Body of pancreas (tissue), 4 donors: Measurements from ENCODE around the gene NUBP2. TPM values are rescaled to one million over a fixed set of nuclear protein-coding genes. Genes with fewer than 3 reads are reported as not detected.
A peak's percentile ranks its signal among the peaks of the same experiment; 100 is the strongest.

Experiments
- ATAC-seq: fragments of 150-250 bp; one replicate; pipeline ENCODE4 v1.9.1; 2016
- DNase-seq, 4 donors: peaks; one replicate each; pipeline ENCODE4 v3.0.0-alpha.2; 2019
- H3K27ac ChIP-seq, 4 donors: fragments of 200-600 bp; sonication (generic); 1 replicate in 3 of 4; 2 replicates in 1 of 4; pipeline versions ENCODE4 v1.5.1 to v1.6.1; 2016 to 2019; ENCODE audit warnings: mild to moderate bottlenecking in 1 of 4, mixed read lengths in 1 of 4, moderate library complexity in 1 of 4
- H3K27me3 ChIP-seq, 2 donors: fragments of 200-600 bp; sonication (generic); one replicate each; pipeline ENCODE4 v1.6.0; 2016; ENCODE audit warnings: mild to moderate bottlenecking in 1 of 2
- H3K36me3 ChIP-seq, 2 donors: fragments of 200-600 bp; sonication (generic); replicated peaks in 1 of 2; 2 replicates each; pipeline ENCODE4 v1.5.1; 2016; ENCODE audit warnings: low read depth in 2 of 2; ENCODE audit not compliant: insufficient read depth in 1 of 2
- H3K4me1 ChIP-seq: fragments of 200-600 bp; sonication (generic); one replicate; pipeline ENCODE4 v1.6.0; 2016
- H3K4me3 ChIP-seq, 2 donors: fragments of 200-600 bp; sonication (generic); 1 replicate in 1 of 2; 2 replicates in 1 of 2; pipeline ENCODE4 v1.5.1; 2016 to 2019
- H3K9me3 ChIP-seq, 3 donors: fragments of 200-600 bp; sonication (generic); 1 replicate in 2 of 3; 2 replicates in 1 of 3; pipeline ENCODE4 v1.5.1; 2016
- POLR2A ChIP-seq, 3 donors: fragments of 450-650 bp; IDR thresholded peaks; one replicate each; pipeline ENCODE4 v1.6.1; 2016; ENCODE audit warnings: antibody characterized with exemption in 3 of 3, mild to moderate bottlenecking in 2 of 3
- WGBS, 2 donors: methylation state at CpG; one replicate each; pipeline ENCODE4 v1.1.5; 2017; 5-methylcytosine and 5-hydroxymethylcytosine counted together
- intact Hi-C: fragments of 100-400 bp; cut with DNase I; formaldehyde crosslinking; loops from one replicate; pipeline ENCODE4 v1.15.1; 2023
- total RNA-seq, 2 donors: library from RNA; depleted of rRNA; stranded (reverse); fragments of >200 nt; gene quantifications; one replicate each; pipeline ENCODE4 v1.1.0, GENCODE V29; 2016
- TF ChIP-seq, protein P1 (sequence below), 7 experiments: fragments of 450-650 bp in 4 of 7; fragments of 200-600 bp in 3 of 7; sonication (generic) in 3 of 7; IDR thresholded peaks; one replicate each; pipeline ENCODE4 v1.5.1; 2016 to 2019; ENCODE audit warnings: antibody characterized with exemption in 7 of 7

Gene NUBP2, protein sequence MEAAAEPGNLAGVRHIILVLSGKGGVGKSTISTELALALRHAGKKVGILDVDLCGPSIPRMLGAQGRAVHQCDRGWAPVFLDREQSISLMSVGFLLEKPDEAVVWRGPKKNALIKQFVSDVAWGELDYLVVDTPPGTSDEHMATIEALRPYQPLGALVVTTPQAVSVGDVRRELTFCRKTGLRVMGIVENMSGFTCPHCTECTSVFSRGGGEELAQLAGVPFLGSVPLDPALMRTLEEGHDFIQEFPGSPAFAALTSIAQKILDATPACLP
- 10 to 100 TPM; 61.0 to 72.6 TPM for total RNA-seq

DNA sequence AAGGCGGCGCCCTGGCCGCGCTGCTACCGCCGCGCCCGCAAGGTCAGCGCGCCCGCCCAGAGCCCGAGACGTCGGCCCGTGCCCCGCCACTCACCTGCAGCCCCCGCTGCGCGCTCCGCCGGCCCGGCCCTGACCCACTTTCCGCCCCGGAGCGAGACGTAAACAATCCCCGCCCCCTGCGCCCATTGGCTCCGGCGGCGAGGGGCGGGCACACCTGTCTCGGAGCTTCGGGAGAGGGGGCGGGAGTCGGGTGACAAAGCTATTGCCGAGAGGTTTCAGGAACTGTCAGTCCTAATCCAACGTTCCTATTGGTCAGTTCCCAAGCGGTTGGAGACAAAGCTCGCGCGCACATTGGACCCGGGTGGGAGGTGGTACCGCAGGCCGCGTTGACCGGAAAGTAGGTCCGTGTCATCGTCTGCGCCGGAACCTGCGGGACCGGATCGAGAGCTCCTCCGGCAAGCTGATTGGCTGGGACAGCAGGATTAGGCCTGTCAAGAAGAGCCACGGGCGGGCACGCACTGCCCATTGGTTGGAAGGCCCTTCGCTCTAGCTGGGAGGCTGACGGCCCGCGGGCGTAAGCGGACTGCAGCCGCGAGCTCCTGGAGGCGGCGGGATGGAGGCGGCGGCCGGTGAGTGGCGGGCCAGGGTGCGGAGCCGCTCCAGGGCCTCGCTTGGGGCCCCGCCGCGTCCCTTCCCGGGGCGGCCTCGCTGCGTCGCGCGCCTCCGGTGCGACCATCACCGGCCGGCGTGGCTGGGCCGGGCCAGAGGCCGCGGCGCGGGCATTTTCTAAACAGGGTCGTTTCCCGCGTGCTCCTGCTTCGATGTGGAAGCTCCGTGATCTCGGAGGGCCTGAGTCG lies at the start of gene NUBP2, which contains the start of gene SPSB3:
Gene NUBP2, plus strand, starts transcription at position 553 of the 857 bp plus-strand sequence. Its CDS starts 61 bp downstream, at position 614.
Gene SPSB3, minus strand, starts transcription at position 164 of the 857 bp plus-strand sequence. CDS start 1,088 bp downstream, outside the sequence.
- intact Hi-C loops, result no loop called here
- H3K4me1 ChIP-seq, result peaks cover 54% of the 10 kb centered on the region
- peak; percentile 100 for DNase-seq

DNA sequence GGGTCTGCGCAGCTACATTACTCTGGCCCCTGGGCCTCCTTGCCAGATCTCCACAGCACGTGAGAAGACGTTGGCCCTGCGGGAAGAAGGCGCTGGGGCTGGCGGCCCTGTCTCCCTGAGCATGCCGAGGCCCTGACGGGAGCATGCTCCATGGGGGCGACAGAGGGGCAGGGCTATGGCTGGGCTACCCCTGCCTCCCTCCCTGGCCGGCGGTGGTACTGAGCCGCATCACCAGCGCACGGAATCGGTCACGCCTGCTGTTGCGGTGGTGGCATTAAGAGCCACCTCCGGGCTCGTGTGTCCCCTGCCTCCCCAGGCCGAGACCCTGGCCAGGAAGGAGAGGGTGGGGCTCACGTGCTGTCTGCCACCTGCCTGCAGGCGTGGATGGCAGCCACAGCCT lies 48.6 kb upstream of the NUBP2 start:
- no peak for ATAC-seq
- Histone ChIP-seq H3K9me3 (no peaks in the 10 kb centered on the region), H3K4me1 (no peaks in the 10 kb centered on the region), H3K4me3 (no peak overlapping the region), H3K27ac (no peak overlapping the region), H3K36me3 (peaks cover 2 to 19% of the 10 kb centered on the region in 2 donors), H3K27me3 (no peaks in the 10 kb centered on the region)
- TF ChIP-seq POLR2A (IDR thresholded peaks at IDR 0.05), result no peak
- TF ChIP-seq, protein P1, sequence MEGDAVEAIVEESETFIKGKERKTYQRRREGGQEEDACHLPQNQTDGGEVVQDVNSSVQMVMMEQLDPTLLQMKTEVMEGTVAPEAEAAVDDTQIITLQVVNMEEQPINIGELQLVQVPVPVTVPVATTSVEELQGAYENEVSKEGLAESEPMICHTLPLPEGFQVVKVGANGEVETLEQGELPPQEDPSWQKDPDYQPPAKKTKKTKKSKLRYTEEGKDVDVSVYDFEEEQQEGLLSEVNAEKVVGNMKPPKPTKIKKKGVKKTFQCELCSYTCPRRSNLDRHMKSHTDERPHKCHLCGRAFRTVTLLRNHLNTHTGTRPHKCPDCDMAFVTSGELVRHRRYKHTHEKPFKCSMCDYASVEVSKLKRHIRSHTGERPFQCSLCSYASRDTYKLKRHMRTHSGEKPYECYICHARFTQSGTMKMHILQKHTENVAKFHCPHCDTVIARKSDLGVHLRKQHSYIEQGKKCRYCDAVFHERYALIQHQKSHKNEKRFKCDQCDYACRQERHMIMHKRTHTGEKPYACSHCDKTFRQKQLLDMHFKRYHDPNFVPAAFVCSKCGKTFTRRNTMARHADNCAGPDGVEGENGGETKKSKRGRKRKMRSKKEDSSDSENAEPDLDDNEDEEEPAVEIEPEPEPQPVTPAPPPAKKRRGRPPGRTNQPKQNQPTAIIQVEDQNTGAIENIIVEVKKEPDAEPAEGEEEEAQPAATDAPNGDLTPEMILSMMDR (IDR thresholded peaks at IDR 0.05), result no peak
- intact Hi-C loops, result no loop called here
- DNase-seq, result no peak
- 91 to 96% methylated on average over 13 to 21 of the region's 22 CpGs for WGBS, 2 donors

More for the DNA sequence above, at the start of gene NUBP2, which contains the start of gene SPSB3:
- TF ChIP-seq POLR2A (IDR thresholded peaks at IDR 0.05), result peak; percentile 43 to 62 (median 59)
- TF ChIP-seq, protein P1 (IDR thresholded peaks at IDR 0.05), result peak in 1 of 7 experiments; percentile 3
- Histone ChIP-seq H3K9me3 (no peaks in the 10 kb centered on the region), H3K36me3 (peaks cover 0 to 4% of the 10 kb centered on the region in 2 donors), H3K4me3 (peak within 1 kb of the TSS; percentile 70 to 77), H3K27ac (peak within 1 kb of the TSS; percentile 84 to 95 (median 94)), H3K27me3 (no peaks in the 10 kb centered on the region)
- peak; percentile 94 for ATAC-seq
- WGBS, 2 donors, result 0 to 1% methylated on average over 19 to 87 of the region's 102 CpGs

DNA sequence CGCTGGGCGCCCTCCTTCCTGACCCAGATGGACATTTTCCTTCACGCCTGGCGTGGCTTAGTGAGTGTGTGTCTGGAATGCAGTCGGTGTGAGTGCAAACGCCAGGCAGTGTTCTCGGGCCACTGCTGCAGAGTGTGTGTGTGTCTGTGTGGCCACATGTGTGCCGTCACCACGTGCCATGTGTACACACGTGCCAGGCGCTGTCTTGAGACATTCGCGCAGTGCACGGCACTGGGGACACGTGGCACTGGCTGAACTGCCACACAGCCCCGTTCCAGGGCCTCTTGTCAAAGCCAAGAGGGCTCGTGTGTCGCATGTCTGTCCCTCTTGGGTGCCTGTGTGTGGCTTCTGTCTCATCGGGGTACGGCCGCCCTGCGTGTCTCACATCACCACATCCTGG lies 47.9 kb upstream of the NUBP2 start:
- ATAC-seq, result no peak
- Histone ChIP-seq H3K36me3 (peaks cover 0 to 19% of the 10 kb centered on the region in 2 donors), H3K9me3 (no peaks in the 10 kb centered on the region), H3K27me3 (no peaks in the 10 kb centered on the region), H3K4me3 (no peak overlapping the region), H3K27ac (no peak overlapping the region), H3K4me1 (no peaks in the 10 kb centered on the region)
- intact Hi-C loops, result no loop called here
- no peak for DNase-seq
- 93 to 96% methylated on average over 9 to 22 of the region's 22 CpGs for WGBS, 2 donors
- TF ChIP-seq, protein P1 (IDR thresholded peaks at IDR 0.05), result no peak
- TF ChIP-seq POLR2A (IDR thresholded peaks at IDR 0.05), result no peak

DNA sequence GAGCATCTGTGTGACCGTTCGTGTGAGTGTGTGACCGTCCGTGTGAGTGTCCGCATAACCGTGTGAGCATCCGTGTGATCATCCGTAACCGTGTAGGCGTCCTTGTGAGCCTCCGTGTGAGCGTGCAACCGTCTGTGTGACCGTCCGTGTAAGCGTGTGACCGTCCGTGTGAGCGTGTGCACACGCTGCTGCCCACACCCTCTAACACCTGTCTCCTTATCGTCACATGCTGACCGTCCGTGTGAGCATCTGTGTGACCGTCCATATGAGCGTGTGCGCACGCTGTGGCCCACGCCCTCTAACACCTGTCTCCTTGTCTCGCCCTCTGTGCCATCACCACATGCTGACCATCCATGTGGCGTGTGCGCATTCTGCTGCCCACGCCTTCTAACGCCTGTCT lies 42.5 kb upstream of the NUBP2 start:
- Histone ChIP-seq H3K27me3 (no peaks in the 10 kb centered on the region), H3K27ac (no peak overlapping the region), H3K9me3 (no peaks in the 10 kb centered on the region), H3K4me1 (no peaks in the 10 kb centered on the region), H3K4me3 (no peak overlapping the region), H3K36me3 (peaks cover 0 to 2% of the 10 kb centered on the region in 2 donors)
- intact Hi-C loops, result no loop called here
- TF ChIP-seq, protein P1 (IDR thresholded peaks at IDR 0.05), result no peak
- no peak for TF ChIP-seq POLR2A (IDR thresholded peaks at IDR 0.05)
- ATAC-seq (no peak), DNase-seq (no peak)
- WGBS, 2 donors, result 95% methylated on average over 33 of the region's 33 CpGs
